Activated CD4-positive, alpha-beta memory T cell treated with anti-CD3 and anti-CD28 coated beads for 36 hours (primary cell): ENCODE results near the gene SCGB1D1. TPM values are rescaled to one million over a fixed set of nuclear protein-coding genes. Genes with fewer than 3 reads are reported as not detected.

Experiments used
- CTCF ChIA-PET: fragments of 350-600 bp; sonication (Branson Sonifier 250); formaldehyde crosslinking; loops from one replicate; lab custom pipeline; 2021; ENCODE audit warnings: antibody characterized with exemption, inconsistent platforms; lab: Charles Lee
- POLR2A ChIA-PET: fragments of 350-600 bp; sonication (Branson Sonifier 250); formaldehyde crosslinking; loops from one replicate; lab custom pipeline; 2021; ENCODE audit warnings: antibody characterized with exemption; lab: Charles Lee
- DNase-seq: peaks from one replicate; pipeline ENCODE4 v3.0.0-alpha.2; 2020
- H3K27ac Mint-ChIP-seq: one replicate; pipeline ENCODE4 v1.8.0; 2021; ENCODE audit warnings: mixed read lengths
- H3K27me3 Mint-ChIP-seq: one replicate; pipeline ENCODE4 v1.8.0; 2021; ENCODE audit warnings: mixed read lengths
- H3K36me3 Mint-ChIP-seq: one replicate; pipeline ENCODE4 v1.8.0; 2021; ENCODE audit warnings: mixed read lengths
- H3K4me1 Mint-ChIP-seq: one replicate; pipeline ENCODE4 v1.8.0; 2021; ENCODE audit warnings: low read depth, mixed read lengths
- H3K4me3 Mint-ChIP-seq: one replicate; pipeline ENCODE4 v1.8.0; 2021; ENCODE audit warnings: mild to moderate bottlenecking, mixed read lengths
- H3K9me3 Mint-ChIP-seq: one replicate; pipeline ENCODE4 v1.8.0; 2021; ENCODE audit warnings: mixed read lengths
- intact Hi-C: fragments of 100-400 bp; cut with micrococcal nuclease; formaldehyde crosslinking; loops from one replicate; pipeline ENCODE4 v1.15.1; 2023
- total RNA-seq, 2 experiments: library from RNA; stranded (reverse); gene quantifications; one replicate each; pipeline ENCODE4 v1.2.3, GENCODE V29; 2021

Gene SCGB1D1
- total RNA-seq, 2 experiments from 2014 or later: not detected

GRCh38 chr11:62242021-62242420 lies 52.0 kb downstream of the SCGB1D1 start, which contains the start of gene SCGB1D2:
Gene SCGB1D2, plus strand, starts transcription at chr11:62242239. Its CDS starts 69 bp downstream, at chr11:62242308.
- CTCF ChIA-PET: interaction anchor here (1.1 to 2.4 kb wide), 2 partner anchors 69 kb away, joined by 4 to 13 read pairs; no protein-coding TSS in a partner anchor
- Mint-ChIP-seq H3K27me3 (peaks cover 32% of the 10 kb centered on the region), H3K4me1 (no peaks in the 10 kb centered on the region), H3K9me3 (no peaks in the 10 kb centered on the region), H3K36me3 (no peaks in the 10 kb centered on the region), H3K27ac (no peak within 1 kb of the TSS), H3K4me3 (no peak within 1 kb of the TSS)
- POLR2A ChIA-PET: no interaction called here
- no peak for DNase-seq
- intact Hi-C loops: no loop called here

Other genes starting within 250 kb of the SCGB1D1 start
- under 1 TPM; 0.41 to 0.48 TPM for gene BEST1, start 239.9 kb upstream of the SCGB1D1 start, total RNA-seq
- 100 to 1,000 TPM; 915 to 922 TPM for gene FTH1, start 222.6 kb upstream of the SCGB1D1 start, total RNA-seq
- 100 to 1,000 TPM; 128 to 133 TPM for gene INCENP, start 66.2 kb upstream of the SCGB1D1 start, total RNA-seq
- gene SCGB2A1, start 18.5 kb downstream of the SCGB1D1 start, total RNA-seq: not detected
- not detected for gene SCGB1D2, start 52.0 kb downstream of the SCGB1D1 start, total RNA-seq
- gene SCGB2A2, start 79.9 kb downstream of the SCGB1D1 start, total RNA-seq: not detected
- not detected for gene SCGB1D4, start 108.9 kb downstream of the SCGB1D1 start, total RNA-seq
- 1 to 10 TPM; 7.7 to 8.2 TPM for gene ASRGL1, start 147.2 kb downstream of the SCGB1D1 start, total RNA-seq
- not detected for gene SCGB1A1, start 228.8 kb downstream of the SCGB1D1 start, total RNA-seq